NCI-H524 treated with DMSO at 0.1 percent for 48 hours (cell line): ENCODE data around the gene B3GALT6.

Experiments used
- DNase-seq: peaks from one replicate; lab custom pipeline; 2025; lab: John Stamatoyannopoulos, UW

The B3GALT6 gene

GRCh38 chr1:1202831-1203560 lies 29.0 kb upstream of the B3GALT6 start:
- DNase-seq, result no peak

GRCh38 chr1:1203561-1204424 lies 28.2 kb upstream of the B3GALT6 start:
- DNase-seq, result no peak

DNA sequence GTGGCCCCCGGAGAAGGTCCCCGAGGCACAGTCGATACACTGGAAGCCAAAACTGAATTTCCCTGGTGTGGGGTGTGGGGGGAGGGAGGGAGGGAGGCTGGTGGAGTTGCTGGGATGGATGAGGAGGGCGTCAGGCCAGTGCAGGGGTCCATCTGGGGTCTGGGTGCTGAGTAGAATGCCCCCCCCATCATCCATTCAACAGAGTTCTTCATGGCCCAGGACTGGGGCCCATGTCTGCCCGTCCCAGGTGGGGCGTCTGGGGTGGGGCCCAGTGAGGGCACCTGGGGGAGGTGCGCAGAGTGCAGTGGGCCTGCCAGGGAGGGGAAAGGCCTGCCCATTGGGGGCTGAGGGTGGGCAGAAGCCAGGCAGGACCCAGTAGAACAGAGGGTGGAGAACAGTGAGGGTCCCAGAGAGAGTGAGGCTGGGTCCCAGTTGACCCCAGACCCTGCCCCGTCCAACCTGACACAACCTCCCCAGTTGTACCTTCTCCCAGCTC lies 27.6 kb upstream of the B3GALT6 start:
- DNase-seq, result no peak

- DNase-seq, result no peak
Observed at GRCh38 chr1:1204998-1205768, 26.9 kb upstream of the B3GALT6 start.

- no peak for DNase-seq
Observed at GRCh38 chr1:1205769-1206375, 26.2 kb upstream of the B3GALT6 start.

- DNase-seq, result no peak
Observed at GRCh38 chr1:1206376-1206965, 25.6 kb upstream of the B3GALT6 start, which contains the start of gene TNFRSF18. TSS of gene TNFRSF18 (minus strand) at chr1:1206592. CDS start at chr1:1206571, 21 bp downstream.

DNA sequence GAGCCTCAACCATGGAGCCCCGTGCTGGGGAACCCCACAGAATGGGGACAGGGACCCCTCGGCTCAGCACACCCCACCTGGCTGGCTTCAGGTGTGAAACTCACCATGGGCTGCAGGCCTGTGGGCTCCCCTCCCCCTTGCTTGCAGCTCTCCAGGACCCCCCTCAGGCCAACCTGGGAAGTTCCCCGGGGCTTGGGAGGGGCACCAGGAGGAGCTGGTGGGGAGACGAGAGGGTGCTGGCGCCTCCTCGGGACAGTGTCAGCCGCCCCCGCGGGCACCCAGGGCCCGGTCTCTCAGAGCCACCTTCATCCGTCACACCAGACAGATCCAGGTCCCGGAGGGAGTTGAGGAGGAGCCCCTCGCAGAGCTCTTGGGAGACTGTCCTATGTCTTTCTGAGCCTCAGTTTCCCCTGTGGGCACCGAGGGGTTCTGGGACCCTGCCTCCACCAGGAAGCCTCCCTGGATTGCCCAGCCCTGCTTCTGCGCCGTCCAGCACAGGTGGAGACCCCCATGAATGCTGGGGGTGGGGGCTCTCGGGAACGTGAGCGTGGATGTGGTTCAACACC lies 25.0 kb upstream of the B3GALT6 start:
- no peak for DNase-seq

DNA sequence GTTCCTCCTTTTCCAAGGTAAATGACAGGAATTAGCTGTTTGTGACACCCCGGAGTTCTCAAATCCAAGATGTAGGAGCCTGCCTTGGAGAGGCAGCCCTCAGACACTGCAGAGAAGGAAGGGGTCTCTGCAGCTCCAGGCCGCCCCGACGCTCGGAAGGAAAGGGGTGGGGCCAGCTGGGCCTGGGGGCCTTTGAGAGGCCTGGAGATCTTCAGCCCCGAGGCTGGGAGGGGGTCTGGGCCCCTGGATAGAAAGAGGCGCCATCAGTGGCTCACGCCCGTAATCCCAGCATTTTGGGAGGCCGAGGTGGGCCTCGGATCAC lies 24.5 kb upstream of the B3GALT6 start:
- DNase-seq, result no peak

GRCh38 chr1:1208713-1209433 lies 23.2 kb upstream of the B3GALT6 start:
- no peak for DNase-seq

DNA sequence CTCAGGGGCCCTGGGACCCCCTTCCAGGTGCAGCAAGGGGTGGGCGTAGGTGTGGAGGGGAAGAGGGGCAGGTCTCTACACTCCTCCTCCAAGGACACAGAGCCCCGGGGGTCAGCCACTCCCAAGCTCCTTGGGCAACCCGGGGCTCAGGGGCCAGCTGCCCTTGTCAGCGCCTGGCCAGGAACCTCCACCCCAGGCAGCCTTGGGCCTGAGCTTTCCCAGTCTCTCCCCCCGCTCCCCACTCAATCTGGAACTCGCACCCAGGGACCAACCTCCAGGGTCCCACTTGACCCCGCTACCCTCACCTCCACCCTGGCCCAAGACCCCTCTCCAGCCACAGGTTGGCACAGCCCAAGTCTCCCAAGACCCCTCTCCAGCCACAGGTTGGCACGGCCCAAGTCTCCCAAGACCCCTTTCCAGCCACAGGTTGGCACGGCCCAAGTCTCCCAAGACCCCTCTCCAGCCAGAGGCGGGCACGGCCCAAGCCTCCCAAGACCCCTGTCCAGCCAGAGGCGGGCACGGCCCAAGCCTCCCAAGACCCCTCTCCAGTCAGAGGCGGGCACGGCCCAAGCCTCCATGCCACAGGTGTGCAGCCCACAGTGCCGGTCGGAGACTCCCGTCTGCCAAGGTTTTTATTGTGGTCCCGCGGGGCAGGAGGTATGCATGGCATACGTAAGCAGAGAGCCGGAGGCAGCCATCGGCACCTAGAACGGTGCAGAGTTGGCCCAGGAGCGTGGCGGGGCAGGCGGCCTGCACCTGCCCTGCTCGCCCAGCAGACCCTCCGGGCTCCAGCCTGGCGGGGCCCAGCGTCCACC lies 21.1 kb upstream of the B3GALT6 start:
- DNase-seq, result no peak

GRCh38 chr1:1211541-1212441 lies 20.2 kb upstream of the B3GALT6 start:
- DNase-seq, result no peak

DNA sequence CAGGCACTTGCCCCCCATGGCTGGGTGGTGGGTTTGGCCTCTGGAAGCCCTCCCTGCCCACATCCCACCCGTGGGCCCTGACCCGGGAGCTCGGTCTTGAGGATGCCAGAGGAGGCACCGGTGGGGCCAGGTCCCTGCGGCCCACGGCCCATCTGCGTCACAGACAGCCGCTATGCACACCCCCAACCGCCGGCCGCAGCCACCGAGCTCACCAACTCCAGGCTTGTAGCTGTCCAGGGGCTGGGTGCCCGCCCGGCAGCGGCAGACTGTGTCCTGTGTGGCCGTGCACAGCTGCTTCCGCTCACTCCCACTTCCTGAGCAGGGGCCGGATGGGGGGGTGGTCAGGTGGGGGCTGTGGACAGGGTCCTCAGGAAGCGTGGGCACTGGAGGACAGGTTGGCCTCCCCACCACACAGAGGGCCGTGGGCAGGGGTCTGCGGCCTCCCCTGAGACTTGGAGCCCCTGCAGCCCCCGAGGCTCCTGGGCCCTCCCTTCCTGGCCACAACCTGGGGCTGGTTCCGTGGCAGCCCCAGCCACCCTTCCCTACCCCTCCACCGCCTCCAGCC lies 19.2 kb upstream of the B3GALT6 start:
- no peak for DNase-seq

DNA sequence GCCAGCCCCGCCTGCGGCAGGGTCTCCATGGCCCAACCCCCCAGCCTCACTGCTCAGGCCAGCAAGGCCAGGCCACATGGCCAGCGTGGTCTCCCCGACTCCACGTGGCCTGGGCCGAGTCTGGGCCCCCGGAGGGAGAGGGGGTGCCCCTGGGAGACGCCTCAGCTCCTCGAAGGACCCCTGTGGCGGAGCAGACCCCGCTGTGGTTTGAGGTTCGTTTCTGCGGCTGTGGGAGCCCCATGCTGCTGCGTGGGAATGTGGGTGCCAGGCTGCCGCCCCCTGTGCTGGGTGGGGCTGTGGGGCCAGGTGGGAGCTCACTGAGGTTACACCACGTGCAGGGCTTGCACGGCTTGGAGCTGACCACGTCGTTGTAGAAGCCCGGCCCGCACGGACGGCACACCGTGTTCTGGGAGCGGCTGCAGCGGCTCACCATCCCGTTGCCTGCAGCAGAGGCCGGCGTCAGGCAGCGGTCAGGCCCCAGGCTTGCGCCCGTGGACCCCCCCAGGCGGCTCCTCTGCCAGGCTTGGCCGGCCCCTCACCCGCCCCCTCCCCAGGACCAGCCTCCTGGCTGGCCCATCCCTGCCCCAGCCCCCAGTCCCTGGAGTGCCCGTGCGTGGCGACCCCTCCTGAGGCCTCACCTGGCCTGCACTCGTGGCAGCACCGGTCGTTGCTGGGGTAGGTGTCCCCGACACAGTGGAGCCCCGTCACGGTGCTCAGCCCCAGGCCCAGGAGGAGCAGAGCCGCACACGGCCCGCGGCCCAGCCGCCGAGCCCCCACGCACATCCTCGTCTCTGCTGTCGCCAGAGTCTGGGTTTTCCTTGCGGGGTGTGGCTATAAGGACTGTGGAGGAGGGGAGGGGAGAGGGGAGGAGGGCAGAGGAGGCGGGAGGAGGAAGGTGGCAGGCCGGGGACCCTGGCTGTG lies 18.4 kb upstream of the B3GALT6 start, which contains the start of gene TNFRSF4:
TSS of gene TNFRSF4 (minus strand) at position 809 of the 921 bp plus-strand sequence. CDS start at position 783, 26 bp downstream.
- no peak for DNase-seq

GRCh38 chr1:1215080-1215676 lies 16.9 kb upstream of the B3GALT6 start:
- no peak for DNase-seq

GRCh38 chr1:1215881-1216605 lies 16.0 kb upstream of the B3GALT6 start:
- no peak for DNase-seq
